H9 (cell line): ENCODE results near the gene LRPAP1. TPM values are rescaled to one million over a fixed set of nuclear protein-coding genes. Genes with fewer than 3 reads are reported as not detected.

Experiments used
- DNase-seq: peaks from one replicate; pipeline ENCODE4 v3.0.0-alpha.2; 2017
- H2AFZ ChIP-seq: one replicate; pipeline ENCODE4 v1.6.1; 2013; ENCODE audit warnings: mild to moderate bottlenecking, low read length, control low read depth, moderate library complexity
- H2AK5ac ChIP-seq: 2 replicates; pipeline ENCODE4 v1.6.1; 2013; ENCODE audit warnings: low read length, control low read depth, mixed read lengths; ENCODE audit not compliant: insufficient read length
- H2BK120ac ChIP-seq: one replicate; pipeline ENCODE4 v1.6.1; 2013; ENCODE audit warnings: low read depth, mild to moderate bottlenecking, low read length, control low read depth, inconsistent platforms; ENCODE audit not compliant: poor library complexity, severe bottlenecking
- H2BK12ac ChIP-seq: 2 replicates; pipeline ENCODE4 v1.6.1; 2013; ENCODE audit warnings: low read length, control low read depth, mixed read lengths, low read depth; ENCODE audit not compliant: insufficient read length
- H2BK15ac ChIP-seq: 2 replicates; pipeline ENCODE4 v1.6.1; 2013; ENCODE audit warnings: low read depth, low read length, control low read depth
- H2BK20ac ChIP-seq: one replicate; pipeline ENCODE4 v1.6.1; 2013; ENCODE audit warnings: low read depth, mild to moderate bottlenecking, low read length, control low read depth, inconsistent platforms; ENCODE audit not compliant: poor library complexity, severe bottlenecking
- H2BK5ac ChIP-seq: 2 replicates; pipeline ENCODE4 v1.6.1; 2013; ENCODE audit warnings: low read length, control low read depth, mixed read lengths; ENCODE audit not compliant: insufficient read length
- H3K14ac ChIP-seq: 2 replicates; pipeline ENCODE4 v1.6.1; 2013; ENCODE audit warnings: low read length, control low read depth; ENCODE audit not compliant: insufficient read depth
- H3K18ac ChIP-seq: 2 replicates; pipeline ENCODE4 v1.6.1; 2013; ENCODE audit warnings: low read depth, mild to moderate bottlenecking, mixed read lengths, low read length, control low read depth; ENCODE audit not compliant: insufficient read length
- H3K23ac ChIP-seq: 2 replicates; pipeline ENCODE4 v1.6.1; 2013; ENCODE audit warnings: low read length, control low read depth, mixed read lengths, low read depth; ENCODE audit not compliant: insufficient read length
- H3K23me2 ChIP-seq: 2 replicates; pipeline ENCODE4 v1.6.1; 2013; ENCODE audit warnings: low read depth, mild to moderate bottlenecking, mixed read lengths, low read length, control low read depth; ENCODE audit not compliant: insufficient read length, poor library complexity, severe bottlenecking
- H3K27ac ChIP-seq: 2 replicates; pipeline ENCODE4 v1.5.1; 2013; ENCODE audit warnings: low read length, control low read depth, mixed read lengths, low read depth; ENCODE audit not compliant: insufficient read length
- H3K27me3 ChIP-seq: 2 replicates; pipeline ENCODE4 v1.6.1; 2013; ENCODE audit warnings: low read length, control low read depth, inconsistent platforms; ENCODE audit not compliant: insufficient read depth
- H3K4ac ChIP-seq: 2 replicates; pipeline ENCODE4 v1.6.1; 2013; ENCODE audit warnings: low read depth, mild to moderate bottlenecking, control low read depth, inconsistent platforms, low read length, moderate library complexity
- H3K4me1 ChIP-seq: 2 replicates; pipeline ENCODE4 v1.6.1; 2013; ENCODE audit warnings: low read length, control low read depth, inconsistent platforms; ENCODE audit not compliant: insufficient read depth
- H3K4me2 ChIP-seq: 2 replicates; pipeline ENCODE4 v1.6.1; 2013; ENCODE audit warnings: low read length, control low read depth, mixed read lengths; ENCODE audit not compliant: insufficient read length, insufficient read depth
- H3K56ac ChIP-seq: 2 replicates; pipeline ENCODE4 v1.6.1; 2013; ENCODE audit warnings: low read depth, mild to moderate bottlenecking, mixed read lengths, low read length, control low read depth; ENCODE audit not compliant: insufficient read length
- H3K79me1 ChIP-seq: 2 replicates; pipeline ENCODE4 v1.6.1; 2013; ENCODE audit warnings: low read depth, mild to moderate bottlenecking, moderate library complexity, low read length, control low read depth, inconsistent platforms; ENCODE audit not compliant: insufficient read depth, poor library complexity, severe bottlenecking
- H3K79me2 ChIP-seq: 2 replicates; pipeline ENCODE4 v1.6.1; 2013; ENCODE audit warnings: low read length, control low read depth, inconsistent platforms; ENCODE audit not compliant: insufficient read depth
- H3K9ac ChIP-seq: 2 replicates; pipeline ENCODE4 v1.6.1; 2013; ENCODE audit warnings: low read length, control low read depth, mixed read lengths; ENCODE audit not compliant: insufficient read length; ENCODE audit errors: extremely low read depth
- H3K9me3 ChIP-seq: one replicate; pipeline ENCODE4 v1.6.1; 2013; ENCODE audit warnings: low read depth, low read length, inconsistent platforms; ENCODE audit not compliant: control insufficient read depth
- H3T11ph ChIP-seq: one replicate; pipeline ENCODE4 v1.6.1; 2013; ENCODE audit warnings: mild to moderate bottlenecking, low read length, control low read depth, inconsistent platforms
- H4K20me1 ChIP-seq: one replicate; pipeline ENCODE4 v1.6.1; 2013; ENCODE audit not compliant: control insufficient read depth, insufficient read length, insufficient read depth
- H4K5ac ChIP-seq: 2 replicates; pipeline ENCODE4 v1.6.1; 2013; ENCODE audit warnings: low read depth, mild to moderate bottlenecking, mixed read lengths, low read length, control low read depth; ENCODE audit not compliant: insufficient read length
- H4K8ac ChIP-seq: replicated peaks from 2 replicates; pipeline ENCODE4 v1.6.1; 2013; ENCODE audit warnings: low read length, control low read depth, mixed read lengths, low read depth; ENCODE audit not compliant: insufficient read length
- H4K91ac ChIP-seq: 2 replicates; pipeline ENCODE4 v1.6.1; 2013; ENCODE audit warnings: low read depth, mild to moderate bottlenecking, moderate library complexity, mixed read lengths, low read length, control low read depth; ENCODE audit not compliant: insufficient read length
- H3K27ac Mint-ChIP-seq, 3 experiments: 2 replicates in 2 of 3; 3 replicates in 1 of 3; pipeline ENCODE4 v1.8.0; 2020 to 2021; ENCODE audit warnings: mixed read lengths in 3 of 3, mild to moderate bottlenecking in 1 of 3, moderate library complexity in 1 of 3
- H3K27me3 Mint-ChIP-seq: 2 replicates; pipeline ENCODE4 v1.8.0; 2021; ENCODE audit warnings: low read depth, mild to moderate bottlenecking, moderate library complexity, mixed read lengths
- H3K36me3 Mint-ChIP-seq, 3 experiments: 2 replicates in 2 of 3; 3 replicates in 1 of 3; pipeline ENCODE4 v1.8.0; 2020 to 2021; ENCODE audit warnings: low read depth in 3 of 3, mixed read lengths in 3 of 3; ENCODE audit not compliant: insufficient read depth in 1 of 3
- H3K4me1 Mint-ChIP-seq, 2 experiments: 2 replicates each; pipeline ENCODE4 v1.8.0; 2020; ENCODE audit warnings: mixed read lengths in 2 of 2
- H3K4me3 Mint-ChIP-seq, 2 experiments: 2 replicates in 1 of 2; 3 replicates in 1 of 2; pipeline ENCODE4 v1.8.0; 2020 to 2021; ENCODE audit warnings: mild to moderate bottlenecking in 2 of 2, mixed read lengths in 2 of 2, moderate library complexity in 1 of 2
- H3K9me3 Mint-ChIP-seq, 2 experiments: 2 replicates in 1 of 2; 3 replicates in 1 of 2; pipeline ENCODE4 v1.8.0; 2020; ENCODE audit warnings: mild to moderate bottlenecking in 2 of 2, mixed read lengths in 2 of 2, moderate library complexity in 1 of 2
- WGBS: extraction: QIAGEN DNeasy Blood & Tissue Kit; methylation state at CpG from one replicate; pipeline ENCODE4 v1.1.7; 2013; ENCODE audit warnings: missing lambda C conversion rate, low lambda C conversion rate, mixed read lengths; ENCODE audit not compliant: insufficient read length; ENCODE audit errors: extremely low coverage; 5-methylcytosine and 5-hydroxymethylcytosine counted together
- total RNA-seq: library from RNA; stranded (reverse); gene quantifications from 2 replicates; pipeline ENCODE4 v1.2.1, GENCODE V29; 2021
- TF ChIP-seq, protein P1 (sequence below): fragments of 200-600 bp; sonication (generic); conservative IDR thresholded peaks from 3 replicates; pipeline ENCODE4 v1.8.0; 2021; ENCODE audit warnings: antibody characterized with exemption, mild to moderate bottlenecking

LRPAP1 gene
- total RNA-seq, 1 experiment from 2014 or later = 85.9 TPM

- Histone ChIP-seq H2AK5ac (no peak overlapping the region), H3K18ac (no peak overlapping the region), H2BK20ac (no peak overlapping the region), H2BK120ac (no peak overlapping the region), H3K23me2 (no peaks in the 10 kb centered on the region), H3K4me2 (no peak overlapping the region), H3K27ac (no peak overlapping the region), H3T11ph (no peak overlapping the region), H4K5ac (no peak overlapping the region), H3K4ac (no peak overlapping the region), H3K4me1 (no peaks in the 10 kb centered on the region), H3K14ac (peak overlapping the region; percentile 26; the same call in 1 of the 2 replicates), H3K56ac (no peak overlapping the region), H3K9me3 (no peaks in the 10 kb centered on the region), H4K91ac (no peak overlapping the region), H4K20me1 (no peaks in the 10 kb centered on the region), H4K8ac (no peak overlapping the region), H3K9ac (no peak overlapping the region), H3K23ac (no peak overlapping the region), H2BK15ac (no peak overlapping the region), H3K79me2 (no peaks in the 10 kb centered on the region), H3K79me1 (no peaks in the 10 kb centered on the region), H3K27me3 (peaks cover 6% of the 10 kb centered on the region; the same call in 1 of the 2 replicates), H2AFZ (no peak overlapping the region), H2BK5ac (no peak overlapping the region), H2BK12ac (no peak overlapping the region)
- H3K9me3 Mint-ChIP-seq = no peaks in the 10 kb centered on the region
- no peak overlapping the region for H3K4me3 Mint-ChIP-seq
- H3K4me1 Mint-ChIP-seq = peaks cover 4 to 6% of the 10 kb centered on the region in 2 experiments; a peak in 1 of 4 replicates
- H3K36me3 Mint-ChIP-seq = no peaks in the 10 kb centered on the region
- WGBS = no CpG with 5 or more reads among the region's 31 CpGs
- TF ChIP-seq, protein P1, sequence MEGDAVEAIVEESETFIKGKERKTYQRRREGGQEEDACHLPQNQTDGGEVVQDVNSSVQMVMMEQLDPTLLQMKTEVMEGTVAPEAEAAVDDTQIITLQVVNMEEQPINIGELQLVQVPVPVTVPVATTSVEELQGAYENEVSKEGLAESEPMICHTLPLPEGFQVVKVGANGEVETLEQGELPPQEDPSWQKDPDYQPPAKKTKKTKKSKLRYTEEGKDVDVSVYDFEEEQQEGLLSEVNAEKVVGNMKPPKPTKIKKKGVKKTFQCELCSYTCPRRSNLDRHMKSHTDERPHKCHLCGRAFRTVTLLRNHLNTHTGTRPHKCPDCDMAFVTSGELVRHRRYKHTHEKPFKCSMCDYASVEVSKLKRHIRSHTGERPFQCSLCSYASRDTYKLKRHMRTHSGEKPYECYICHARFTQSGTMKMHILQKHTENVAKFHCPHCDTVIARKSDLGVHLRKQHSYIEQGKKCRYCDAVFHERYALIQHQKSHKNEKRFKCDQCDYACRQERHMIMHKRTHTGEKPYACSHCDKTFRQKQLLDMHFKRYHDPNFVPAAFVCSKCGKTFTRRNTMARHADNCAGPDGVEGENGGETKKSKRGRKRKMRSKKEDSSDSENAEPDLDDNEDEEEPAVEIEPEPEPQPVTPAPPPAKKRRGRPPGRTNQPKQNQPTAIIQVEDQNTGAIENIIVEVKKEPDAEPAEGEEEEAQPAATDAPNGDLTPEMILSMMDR = no peak
- H3K27me3 Mint-ChIP-seq = peaks cover 66% of the 10 kb centered on the region
- H3K27ac Mint-ChIP-seq = no peak overlapping the region
- DNase-seq = no peak
Measured at GRCh38 chr4:3469386-3470243, 62.6 kb downstream of the LRPAP1 start.
